Bladder microvascular endothelial cell (primary cell): Measurements from ENCODE around the gene NDUFA7. TPM values are rescaled to one million over a fixed set of nuclear protein-coding genes. Genes with fewer than 3 reads are reported as not detected.

Experiments used
- total RNA-seq: library from RNA; depleted of rRNA; stranded (reverse); fragments of >200 nt; gene quantifications from 2 replicates; pipeline ENCODE4 v1.2.3, GENCODE V29; 2014

Gene NDUFA7
- total RNA-seq: 15.7 and 28.7 TPM in 2 replicates

DNA sequence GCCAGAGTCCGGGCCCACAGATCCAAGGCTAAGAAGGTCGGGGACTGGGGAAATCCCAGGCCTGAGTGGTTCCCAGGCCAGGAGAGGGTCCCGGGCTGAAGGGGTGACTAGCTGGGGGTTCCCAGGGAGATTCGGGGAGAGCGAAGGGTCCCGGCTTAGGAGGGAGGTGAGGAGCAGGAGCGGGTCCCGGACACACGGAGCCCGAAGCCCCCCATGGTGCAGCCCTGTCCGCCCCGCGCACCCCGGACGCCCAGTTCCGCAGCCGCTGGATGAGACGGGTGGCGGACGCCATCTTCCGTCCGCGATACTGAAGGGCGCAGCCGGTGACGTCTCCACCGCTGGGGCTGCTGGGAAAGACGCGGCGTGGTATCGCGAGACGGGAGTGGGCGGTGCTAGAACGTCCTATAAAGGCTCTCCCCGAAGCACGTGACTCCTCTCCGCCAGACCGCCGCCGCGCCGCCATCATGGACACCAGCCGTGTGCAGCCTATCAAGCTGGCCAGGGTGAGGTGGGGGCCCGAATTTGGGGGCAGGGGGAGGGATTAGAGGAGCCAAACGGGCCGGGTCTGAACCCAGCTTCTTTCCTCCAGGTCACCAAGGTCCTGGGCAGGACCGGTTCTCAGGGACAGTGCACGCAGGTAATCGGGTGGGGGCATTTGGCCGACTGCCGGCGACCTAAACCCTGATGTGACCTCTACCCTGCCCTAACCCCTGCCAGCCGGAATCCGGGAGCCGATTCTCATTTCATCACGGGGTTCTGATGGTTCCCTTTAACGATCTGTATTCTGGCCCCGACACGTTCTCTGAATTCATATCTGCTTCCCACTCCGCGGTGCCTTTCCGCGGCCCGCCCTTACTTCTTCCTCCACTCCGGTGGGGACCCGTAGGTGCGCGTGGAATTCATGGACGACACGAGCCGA lies at the start of gene NDUFA7, which contains the start of gene RPS28:
NDUFA7 (minus strand) TSS at position 309 of the 919 bp plus-strand sequence; CDS start at position 292, 17 bp downstream.
RPS28 (plus strand) TSS at position 430 of the 919 bp plus-strand sequence; CDS start at position 465, 35 bp downstream.

GRCh38 chr19:8363803-8364771 lies 42.9 kb upstream of the NDUFA7 start, which contains the start of gene ANGPTL4:
Gene ANGPTL4, plus strand, starts transcription at chr19:8364155. Its CDS starts 167 bp downstream, at chr19:8364322.

GRCh38 chr19:8342684-8343482 lies 21.7 kb upstream of the NDUFA7 start, which contains the start of gene KANK3:
Gene KANK3, minus strand, starts transcription at chr19:8343262. Its CDS starts 5,434 bp downstream, at chr19:8337828.

DNA sequence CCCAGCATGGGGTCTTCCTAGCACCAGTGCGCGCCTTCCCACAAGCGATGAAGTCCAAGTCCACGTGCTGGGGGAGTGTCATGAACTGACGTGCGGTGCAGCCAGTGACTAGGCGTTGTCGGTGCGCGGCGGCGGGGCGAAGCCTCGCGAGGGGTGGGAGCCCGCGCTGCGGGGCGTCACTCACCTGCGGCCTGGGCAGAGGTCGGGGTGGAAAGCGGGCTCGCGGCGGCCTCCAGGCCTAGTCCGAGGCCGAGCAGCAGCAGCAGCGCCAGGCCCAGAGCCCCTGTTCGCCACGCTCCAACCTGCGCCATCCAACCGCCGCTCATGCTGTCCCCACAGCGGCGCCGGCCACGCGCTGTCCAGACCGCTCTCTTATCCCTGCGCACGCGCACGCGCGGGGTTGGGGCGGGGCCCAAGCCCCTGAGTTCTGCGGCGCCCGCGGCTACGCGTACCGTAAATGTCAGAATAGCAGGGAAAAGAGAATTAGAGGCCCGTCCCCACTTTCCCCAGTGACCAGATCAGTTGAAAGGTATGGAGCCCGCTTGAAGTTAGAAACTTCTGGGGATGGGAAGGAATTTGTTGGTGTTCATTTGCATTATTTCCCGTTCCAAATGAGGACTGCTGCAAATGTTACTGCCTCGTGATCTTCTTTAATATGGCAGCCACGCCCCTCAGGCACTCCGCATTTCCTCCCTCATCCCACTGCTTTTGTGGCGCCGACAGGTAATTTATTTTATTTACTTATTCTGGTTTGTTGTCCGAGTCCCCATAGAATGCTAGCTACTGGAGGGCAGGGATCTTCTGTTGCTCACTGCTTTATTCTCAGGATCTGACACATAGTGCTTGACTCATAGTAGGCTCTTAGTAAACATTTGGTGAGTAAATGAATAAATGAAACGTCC lies 13.0 kb downstream of the NDUFA7 start, which contains the start of gene CD320:
CD320 (minus strand) TSS at position 394 of the 902 bp plus-strand sequence; CDS start at position 326, 68 bp downstream.

Other genes starting within 250 kb of the NDUFA7 start
- under 0.01 TPM in 2 replicates for gene FBN3, start 171.8 kb downstream of the NDUFA7 start, total RNA-seq
- gene CERS4, start 112.0 kb downstream of the NDUFA7 start, total RNA-seq: 5.2 and 17.4 TPM in 2 replicates
- gene CD320, start 13.0 kb downstream of the NDUFA7 start, total RNA-seq: 27.9 and 28.0 TPM in 2 replicates
- gene RPS28, start 121 bp upstream of the NDUFA7 start, total RNA-seq: 425 and 726 TPM in 2 replicates
- gene KANK3, start 21.9 kb upstream of the NDUFA7 start, total RNA-seq: 41.8 and 97.5 TPM in 2 replicates
- gene ANGPTL4, start 42.8 kb upstream of the NDUFA7 start, total RNA-seq: 3.6 and 26.3 TPM in 2 replicates
- gene RAB11B, start 69.0 kb upstream of the NDUFA7 start, total RNA-seq: 55.7 and 181 TPM in 2 replicates
- 132 and 139 TPM in 2 replicates for gene MARCHF2, start 91.9 kb upstream of the NDUFA7 start, total RNA-seq
- 60.9 and 105 TPM in 2 replicates for gene HNRNPM, start 123.6 kb upstream of the NDUFA7 start, total RNA-seq
- not detected in 2 replicates for gene PRAM1, start 181.3 kb upstream of the NDUFA7 start, total RNA-seq
- 3.6 and 6.1 TPM in 2 replicates for gene ZNF414, start 192.8 kb upstream of the NDUFA7 start, total RNA-seq